ENCODE results near the gene ZNF593.

- no peak for TF ChIP-seq CTCF (optimal IDR thresholded peaks at IDR 0.05 in 1 of 3, IDR thresholded peaks at IDR 0.05 in 1 of 3, conservative IDR thresholded peaks at IDR 0.05 in 1 of 3; ENCODE audit: extremely low read depth in 1 of 3, insufficient read depth in 2 of 3, low read length in 3 of 3)
- no peak for TF ChIP-seq EZH2 (IDR thresholded peaks at IDR 0.05; ENCODE audit: low read length)
Observed at GRCh38 chr1:26132834-26133167, 36.9 kb upstream of the ZNF593 start.

Data from keratinocyte (primary cell).